OCI-M2 (cell line): ENCODE results near the gene PIGZ.

Experiments used
- DNase-seq: peaks from one replicate; lab custom pipeline; 2025; ENCODE audit not compliant: unreplicated experiment; lab: John Stamatoyannopoulos, UW

The PIGZ gene

GRCh38 chr3:196968233-196969133, at the start of gene PIGZ:
Gene PIGZ, minus strand, starts transcription at chr3:196968833. Its CDS starts 16,802 bp downstream, at chr3:196952031.
- no peak for DNase-seq

DNA sequence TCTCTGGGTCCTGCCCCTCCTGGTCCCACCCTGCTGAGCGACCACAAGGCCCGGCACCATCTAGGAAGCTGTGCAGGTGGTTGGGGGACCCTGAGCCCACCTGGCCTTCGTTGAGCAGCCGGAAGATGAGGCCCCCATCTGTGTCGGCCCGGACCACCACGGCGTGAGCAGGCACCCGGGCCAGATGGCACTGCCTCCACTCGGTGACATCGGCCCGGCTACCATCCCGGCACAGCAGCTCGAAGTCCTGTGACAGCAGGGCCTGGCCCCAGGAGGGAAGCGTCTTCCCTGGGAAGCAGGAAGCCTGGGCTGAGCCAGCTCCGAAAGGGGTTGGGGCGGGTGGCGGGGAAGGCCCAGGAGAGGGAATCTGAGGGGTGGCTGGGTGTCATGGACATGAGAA, 48.4 kb upstream of the PIGZ start:
- no peak for DNase-seq

DNA sequence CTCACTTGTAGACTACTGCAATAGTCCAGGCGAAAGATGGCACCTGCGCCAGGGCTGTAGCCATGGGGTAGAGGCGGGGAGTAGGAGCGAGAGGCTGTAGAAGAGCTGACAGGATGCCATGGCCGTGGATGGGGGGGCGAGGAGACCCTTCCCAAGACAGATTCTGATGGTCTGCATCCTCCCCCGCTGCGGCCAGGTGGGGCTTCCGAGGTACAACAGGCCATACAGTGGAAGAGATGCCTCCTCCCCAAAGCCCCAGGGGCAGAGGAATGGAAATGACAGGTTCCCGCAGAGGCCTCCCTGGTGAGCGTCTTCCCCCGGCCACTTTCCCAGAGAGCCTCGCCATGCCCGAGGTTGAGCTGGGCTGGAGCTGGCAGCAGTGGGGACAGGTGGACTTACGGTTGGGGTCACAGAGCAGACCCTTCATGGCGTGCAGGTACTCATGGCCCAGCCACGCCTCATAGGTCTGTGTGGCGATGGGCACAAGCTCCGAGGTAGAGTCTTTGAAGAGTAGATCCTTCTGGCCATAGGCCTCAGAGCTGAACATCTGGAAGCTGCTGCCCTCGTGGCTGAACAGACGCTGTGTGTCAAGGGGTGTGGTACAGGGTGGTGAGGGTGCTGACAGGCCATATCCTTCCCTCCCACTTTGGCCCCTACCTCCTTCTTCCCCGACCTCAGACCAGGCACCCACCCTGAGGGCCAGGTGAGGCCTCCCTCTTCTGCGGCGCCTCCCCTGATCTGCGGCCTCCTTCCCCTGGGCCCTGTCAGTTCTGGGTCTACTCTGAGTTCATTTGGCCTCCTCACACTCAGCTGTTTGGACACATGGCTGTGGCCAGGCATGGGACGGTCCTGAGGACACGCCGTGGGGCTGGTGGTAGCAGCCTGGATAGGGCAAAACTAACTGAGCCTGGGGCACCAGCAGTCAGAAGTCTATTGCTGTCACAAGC, 47.4 kb upstream of the PIGZ start:
- no peak for DNase-seq

DNA sequence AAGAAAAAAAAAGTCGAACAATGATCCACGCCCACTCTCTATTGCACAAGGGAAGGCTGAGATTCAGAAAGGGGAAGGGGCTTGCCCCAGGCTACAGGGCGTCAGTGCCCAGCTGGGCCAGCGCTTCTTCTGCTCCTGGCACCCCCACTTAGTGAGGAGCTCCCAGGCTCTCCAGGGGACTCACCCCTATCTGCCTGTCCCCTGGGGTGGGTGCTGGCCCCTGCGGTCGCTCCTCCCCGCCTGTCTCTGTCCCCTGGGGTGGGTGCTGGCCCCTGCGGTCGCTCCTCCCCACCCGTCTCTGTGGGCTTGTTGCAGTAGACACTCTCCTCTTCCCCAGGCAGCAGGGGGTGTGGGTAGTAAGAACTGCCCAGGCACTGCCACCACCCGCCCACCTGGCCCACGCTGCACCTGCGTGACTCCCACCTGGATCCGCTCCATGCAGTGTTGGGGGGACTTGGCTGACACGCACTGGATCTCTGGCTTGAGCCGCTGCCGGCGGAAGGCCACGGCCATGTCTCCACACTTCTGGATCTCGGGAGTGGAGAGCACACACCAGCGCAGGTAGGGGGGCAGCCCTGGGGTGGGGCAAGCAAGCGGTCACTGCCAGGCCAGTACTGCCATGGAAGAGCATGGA, 46.4 kb upstream of the PIGZ start:
- no peak for DNase-seq

- DNase-seq = no peak
Measured at GRCh38 chr3:197014024-197014423, 45.4 kb upstream of the PIGZ start.

- DNase-seq = no peak
Measured at GRCh38 chr3:197012540-197012883, 43.9 kb upstream of the PIGZ start.

- DNase-seq = no peak
Measured at GRCh38 chr3:197011780-197012539, 43.3 kb upstream of the PIGZ start.

- DNase-seq = no peak
Measured at GRCh38 chr3:197010556-197011351, 42.1 kb upstream of the PIGZ start.

GRCh38 chr3:197009532-197010019, 40.9 kb upstream of the PIGZ start:
- no peak for DNase-seq

GRCh38 chr3:197008436-197009209, 40.0 kb upstream of the PIGZ start:
- no peak for DNase-seq

DNA sequence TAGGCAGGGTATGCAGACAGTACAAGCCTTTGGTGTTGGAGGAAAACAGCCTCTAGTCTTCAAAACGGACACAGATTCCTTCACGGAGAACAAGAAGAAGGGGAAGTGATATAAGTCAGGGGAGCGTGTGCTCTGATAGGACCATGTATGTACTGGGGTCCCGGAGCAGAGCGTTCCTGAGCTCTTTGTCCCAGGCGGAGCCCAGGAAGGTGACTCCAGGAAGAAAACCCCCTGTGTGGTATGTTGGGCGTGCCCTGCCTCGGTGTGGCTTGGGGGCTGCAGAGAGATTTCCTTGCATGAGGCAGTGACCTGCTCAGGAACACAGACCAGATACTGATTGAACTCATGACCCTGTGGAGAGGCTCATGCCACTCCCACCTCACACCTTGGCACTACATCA, 39.3 kb upstream of the PIGZ start:
- DNase-seq = no peak

DNA sequence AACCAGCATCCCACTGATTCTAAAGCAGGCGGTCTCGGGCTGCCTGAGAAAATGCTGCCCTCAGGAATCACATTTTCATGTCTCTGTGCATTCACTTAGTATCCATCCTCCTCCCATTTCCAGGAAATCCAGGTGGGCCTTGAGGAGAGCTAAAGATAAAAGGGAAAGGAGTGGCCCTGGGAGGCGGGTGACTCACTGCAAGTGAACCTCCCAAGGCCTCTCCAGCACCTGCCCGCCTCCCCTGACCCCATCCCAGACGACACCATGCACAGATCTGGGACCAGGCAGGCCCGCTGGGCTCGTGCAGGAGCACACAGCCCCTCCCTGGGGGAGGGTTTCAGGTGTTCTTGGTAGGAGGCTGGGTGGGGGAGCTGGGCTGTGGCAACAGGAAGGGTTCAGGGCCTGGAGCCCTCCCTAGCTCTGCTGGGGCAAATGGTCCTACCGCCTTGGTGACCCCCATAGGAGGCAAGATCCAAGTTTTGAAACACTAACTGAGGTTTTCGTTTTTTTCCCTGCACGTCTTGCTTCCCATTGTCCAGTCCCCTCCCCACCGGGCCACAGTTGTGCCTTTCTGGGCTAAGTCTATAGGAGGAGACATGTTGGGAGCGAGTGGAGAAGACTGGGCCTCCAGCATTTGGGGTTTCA, 38.8 kb upstream of the PIGZ start:
- DNase-seq = no peak

DNA sequence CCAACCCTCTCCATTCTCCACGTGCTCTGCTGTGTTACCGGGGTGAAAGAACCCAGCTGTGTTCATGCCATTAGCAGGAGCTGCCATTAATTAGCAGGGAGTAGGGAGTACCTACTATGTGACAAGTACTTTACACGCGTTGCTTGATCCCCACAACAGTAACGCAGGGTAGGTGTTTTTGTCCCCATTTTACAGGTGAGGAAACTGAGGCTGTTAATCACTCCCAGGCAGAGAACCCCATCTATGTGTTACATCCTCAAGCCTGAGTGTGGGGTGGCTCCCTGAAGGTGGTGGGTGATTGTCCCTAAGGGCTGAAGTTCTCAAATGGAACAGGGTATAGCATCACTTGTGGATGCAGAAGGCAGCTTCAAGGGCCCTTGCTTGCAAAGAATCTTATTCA, 38.2 kb upstream of the PIGZ start:
- DNase-seq = no peak

- DNase-seq = no peak
Measured at GRCh38 chr3:197006446-197006845, 37.8 kb upstream of the PIGZ start.

- DNase-seq = no peak
Measured at GRCh38 chr3:197003461-197004385, 35.1 kb upstream of the PIGZ start.

DNA sequence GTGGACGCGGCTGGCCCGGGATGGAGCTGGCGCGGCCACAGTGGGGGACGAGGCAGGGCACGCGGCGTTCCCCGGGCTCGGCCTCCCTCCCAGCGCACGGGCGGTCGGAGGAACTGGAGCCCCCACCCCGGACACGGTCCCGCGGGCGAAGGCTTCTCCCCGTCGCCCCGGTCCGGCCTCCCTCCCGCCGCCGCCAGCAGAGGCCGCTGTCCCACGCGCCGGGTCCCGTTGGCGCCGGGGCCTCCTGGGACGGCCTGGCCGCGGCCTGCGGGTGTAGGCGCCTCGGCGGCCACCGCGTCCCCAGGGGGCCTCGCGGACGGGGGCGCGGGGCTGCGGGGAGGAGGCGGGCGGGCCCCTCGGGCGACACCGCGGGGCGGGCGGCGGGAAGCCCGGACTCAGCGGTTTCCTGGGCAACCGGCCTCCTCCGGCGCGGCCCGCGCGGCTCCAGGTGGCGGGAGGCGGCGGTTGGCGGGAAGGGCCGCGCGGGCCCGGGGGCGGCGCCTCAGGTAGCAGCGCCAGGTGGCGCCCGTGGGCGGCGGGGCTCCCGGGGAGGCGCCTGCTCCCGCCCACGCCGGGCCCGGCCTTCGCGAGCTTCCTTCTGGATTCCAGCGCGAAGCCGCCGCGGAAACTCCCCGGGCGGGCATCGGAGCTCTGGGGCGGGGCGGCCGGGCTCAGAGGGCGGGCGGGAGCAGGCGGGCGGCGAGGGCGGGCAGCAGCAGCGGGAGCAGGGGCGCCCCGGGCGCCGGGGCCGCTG, 34.2 kb upstream of the PIGZ start:
- DNase-seq = no peak
